RPMI8226 (cell line): Measurements from ENCODE around the gene GPATCH2L.

Experiments
- DNase-seq: peaks from one replicate; pipeline ENCODE4 v3.0.0-alpha.2; 2015

The GPATCH2L gene

GRCh38 chr14:76138119-76138757 lies 13.5 kb upstream of the GPATCH2L start:
- no peak for DNase-seq

DNA sequence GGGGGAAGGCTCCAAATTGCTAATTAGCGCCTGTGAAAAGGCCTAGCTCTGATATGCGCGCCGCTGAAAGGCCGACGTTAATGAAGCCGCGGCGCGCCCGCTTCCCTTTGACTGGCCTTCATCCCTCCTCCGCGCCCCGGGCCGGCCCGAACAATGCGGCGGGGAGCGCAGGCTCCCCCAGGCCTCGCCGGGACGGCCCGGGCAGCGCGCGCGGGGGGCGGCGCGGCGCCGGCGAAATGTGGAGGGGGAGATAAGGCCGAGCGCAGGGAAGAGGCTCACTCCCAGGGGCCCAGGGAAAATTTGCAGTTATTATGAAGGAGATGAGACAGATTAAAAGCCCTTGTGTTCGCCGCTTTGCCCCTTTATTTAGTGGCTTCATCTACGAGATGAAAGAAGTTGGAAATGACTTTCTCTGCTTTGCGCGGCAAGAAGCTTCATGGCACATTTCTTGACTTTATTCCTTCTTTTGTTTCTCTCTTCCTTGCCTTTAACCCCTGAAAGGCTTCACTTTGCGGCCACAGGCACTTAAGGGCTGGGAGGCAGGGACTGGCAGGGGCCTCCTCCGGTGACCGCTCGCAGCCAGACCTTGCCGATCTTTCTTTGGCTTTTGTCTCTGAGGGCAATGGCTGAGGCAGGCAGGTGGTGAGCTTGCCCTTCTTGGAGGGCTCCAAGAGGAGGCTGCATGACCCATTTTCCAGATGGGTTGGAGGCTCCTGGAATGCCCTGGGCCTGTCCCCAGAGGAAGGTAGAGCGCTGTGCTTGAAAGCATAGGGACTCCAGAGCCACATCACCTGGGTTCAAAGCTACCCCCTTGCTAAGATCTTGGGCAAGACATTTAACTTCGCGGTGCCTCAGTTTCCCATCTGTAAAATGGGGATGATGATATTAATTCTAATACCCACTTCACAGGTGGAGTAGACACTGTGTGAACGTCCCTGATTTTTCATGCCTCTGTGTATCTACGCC lies 12.7 kb upstream of the GPATCH2L start:
- DNase-seq, result no peak

- DNase-seq, result no peak
Observed at GRCh38 chr14:76143642-76144041, 8.1 kb upstream of the GPATCH2L start.

- DNase-seq, result no peak
Observed at GRCh38 chr14:76146976-76147375, 4.7 kb upstream of the GPATCH2L start.

- no peak for DNase-seq
Observed at GRCh38 chr14:76149196-76149595, 2.5 kb upstream of the GPATCH2L start.

GRCh38 chr14:76152333-76152681 lies 585 bp downstream of the GPATCH2L start:
- peak; percentile 66 for DNase-seq

DNA sequence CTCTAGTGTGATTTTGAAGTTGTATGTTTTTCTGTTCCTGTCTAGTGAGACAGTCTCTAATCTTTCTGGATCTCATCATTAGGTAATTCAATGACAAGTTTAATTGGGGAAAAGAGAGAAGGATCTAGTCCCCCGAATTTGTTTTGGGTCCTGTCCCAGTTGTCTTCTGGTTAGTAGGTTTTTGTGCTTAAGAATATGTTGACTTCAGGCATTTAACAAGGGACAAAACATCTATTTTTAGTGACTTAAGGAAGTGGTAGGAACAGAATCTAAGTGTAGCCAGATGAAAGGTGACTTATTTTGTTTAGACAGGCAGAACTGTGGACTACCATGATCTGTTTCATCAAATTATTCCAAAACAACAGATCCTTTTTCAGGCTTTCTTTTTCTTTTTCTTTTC lies 2.2 kb downstream of the GPATCH2L start:
- DNase-seq, result no peak

DNA sequence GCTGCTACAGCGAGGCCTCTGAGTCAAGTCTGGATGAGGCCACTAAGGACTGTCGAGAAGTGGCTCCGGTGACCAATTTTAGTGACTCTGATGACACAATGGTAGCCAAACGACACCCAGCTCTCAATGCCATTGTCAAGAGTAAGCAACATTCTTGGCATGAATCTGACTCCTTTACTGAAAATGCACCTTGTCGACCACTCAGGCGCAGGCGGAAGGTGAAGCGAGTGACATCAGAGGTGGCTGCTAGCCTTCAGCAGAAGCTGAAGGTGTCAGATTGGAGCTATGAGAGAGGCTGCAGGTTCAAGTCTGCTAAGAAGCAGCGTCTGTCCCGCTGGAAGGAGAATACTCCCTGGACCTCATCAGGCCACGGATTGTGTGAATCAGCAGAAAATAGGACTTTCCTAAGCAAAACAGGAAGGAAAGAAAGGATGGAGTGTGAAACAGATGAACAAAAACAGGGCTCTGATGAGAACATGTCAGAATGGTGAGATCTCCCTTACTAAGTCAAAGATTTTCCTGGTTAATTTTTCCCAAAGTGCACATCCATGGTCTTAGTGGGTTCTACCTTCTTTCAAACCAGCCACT lies 2.9 kb downstream of the GPATCH2L start:
- no peak for DNase-seq

- no peak for DNase-seq
Observed at GRCh38 chr14:76163668-76164363, 12.1 kb downstream of the GPATCH2L start.

- no peak for DNase-seq
Observed at GRCh38 chr14:76168531-76168930, 16.8 kb downstream of the GPATCH2L start.

DNA sequence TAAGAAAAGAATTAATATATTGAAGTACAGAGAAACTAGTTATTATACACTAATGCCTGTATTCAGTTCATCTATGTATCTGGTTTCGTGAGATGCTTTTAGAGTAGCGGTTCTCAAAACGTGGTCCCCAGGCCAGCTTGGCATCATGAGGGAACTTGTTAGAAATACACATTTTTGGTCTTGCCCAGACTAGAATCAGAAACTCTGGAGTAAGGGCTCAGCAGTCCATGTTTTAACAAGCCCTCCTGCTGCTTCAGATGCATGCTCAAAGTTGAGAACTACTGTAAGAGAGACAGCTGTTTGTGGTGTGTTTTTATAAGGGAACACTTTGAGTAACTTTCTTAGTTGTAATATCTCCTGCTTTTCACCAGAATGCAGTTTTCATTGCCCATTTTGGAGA lies 18.1 kb downstream of the GPATCH2L start:
- DNase-seq, result no peak

GRCh38 chr14:76174982-76175381 lies 23.3 kb downstream of the GPATCH2L start:
- DNase-seq, result no peak

- DNase-seq, result no peak
Observed at GRCh38 chr14:76175942-76176341, 24.2 kb downstream of the GPATCH2L start.

DNA sequence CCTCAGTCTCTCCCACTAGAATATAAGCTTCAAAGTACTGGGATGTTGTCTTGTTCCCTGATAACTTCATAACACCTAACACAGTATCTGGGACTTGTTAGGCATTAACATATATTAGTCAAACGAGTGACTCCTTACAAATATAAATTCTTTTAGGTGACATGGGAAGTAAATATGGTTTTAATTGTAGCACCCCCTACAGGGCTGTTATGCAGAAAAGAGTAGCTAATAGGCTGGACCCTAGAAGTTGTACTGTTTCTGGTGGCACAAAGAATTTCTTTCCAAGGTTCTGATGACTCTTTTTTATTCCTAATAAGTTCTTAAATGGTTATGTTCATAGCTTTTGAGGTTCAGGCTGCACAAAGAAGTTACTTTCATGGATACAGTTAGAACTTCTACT lies 29.8 kb downstream of the GPATCH2L start:
- no peak for DNase-seq

DNA sequence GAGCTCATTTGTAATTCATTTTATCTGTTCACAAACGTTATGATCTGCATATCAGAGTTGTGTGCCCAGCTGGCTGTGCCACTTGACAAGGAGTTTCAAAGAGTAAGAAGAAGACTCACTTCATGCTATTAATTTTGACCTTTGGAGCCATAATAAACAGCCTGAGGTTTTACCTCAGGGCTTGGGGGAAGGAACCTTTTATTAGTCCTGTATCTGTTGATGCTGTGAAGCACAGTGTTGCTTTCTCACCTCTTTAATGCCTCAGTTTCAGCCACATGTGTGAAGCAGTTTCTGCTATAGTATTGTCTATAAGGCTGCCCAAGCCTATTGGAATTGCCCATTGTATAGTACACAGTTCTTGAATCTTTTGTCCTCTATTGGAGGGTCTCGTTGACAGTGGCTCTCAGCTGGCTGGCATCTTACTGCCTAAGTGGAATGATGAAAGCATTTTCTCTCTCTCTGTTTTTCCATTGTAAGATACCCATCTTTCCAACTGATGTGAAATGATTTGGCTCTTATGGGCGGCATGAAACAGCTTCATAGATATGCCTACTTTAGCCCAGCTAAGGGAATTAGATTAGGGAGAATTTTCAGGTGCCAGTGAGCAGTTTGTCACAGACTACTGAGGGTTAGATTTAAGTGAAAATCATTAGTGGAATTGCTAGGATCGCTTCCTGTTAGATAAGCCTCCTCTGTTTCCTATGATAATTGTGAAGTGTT lies 34.7 kb downstream of the GPATCH2L start:
- no peak for DNase-seq

DNA sequence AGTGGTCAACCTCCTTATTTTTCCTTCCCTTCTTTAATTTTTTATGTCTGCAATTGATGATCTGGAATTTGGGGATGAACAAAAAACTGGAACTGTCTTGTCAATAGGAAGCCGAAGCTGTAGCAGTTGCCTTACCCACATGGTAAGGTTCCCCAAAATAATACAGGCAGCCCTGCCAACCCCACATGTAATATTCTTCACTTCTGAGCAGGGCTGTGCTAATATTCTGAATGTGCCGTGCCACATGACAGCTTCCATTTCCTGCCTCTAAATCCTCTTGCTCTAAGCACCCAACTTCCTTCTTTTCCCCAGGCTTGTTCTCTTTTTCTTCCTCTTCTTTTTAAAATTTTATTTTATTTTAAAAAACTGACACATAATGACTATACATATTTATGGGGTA lies 39.6 kb downstream of the GPATCH2L start:
- no peak for DNase-seq

GRCh38 chr14:76193696-76194095 lies 42.0 kb downstream of the GPATCH2L start:
- DNase-seq, result no peak

- DNase-seq, result no peak
Observed at GRCh38 chr14:76194327-76194726, 42.6 kb downstream of the GPATCH2L start.

DNA sequence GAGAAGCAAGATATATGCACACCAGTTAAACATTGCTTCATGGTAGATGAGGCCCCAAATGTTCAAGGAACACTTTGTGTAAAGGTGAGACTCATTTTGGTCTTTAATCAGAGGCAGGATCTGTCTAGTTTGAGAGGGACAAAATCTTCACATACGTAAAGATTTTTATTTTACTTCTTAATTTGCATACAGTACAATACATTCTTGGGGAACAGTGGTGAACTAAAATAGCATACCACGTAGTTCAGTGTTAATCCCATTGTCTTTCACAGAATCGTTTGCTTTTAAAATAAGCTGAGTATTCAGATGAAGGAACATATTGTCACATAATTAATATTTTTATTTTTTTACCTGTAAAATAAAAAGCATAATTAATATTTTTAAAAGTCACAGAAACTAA lies 43.3 kb downstream of the GPATCH2L start:
- no peak for DNase-seq

GRCh38 chr14:76196980-76197695 lies 45.4 kb downstream of the GPATCH2L start:
- DNase-seq, result no peak

- DNase-seq, result no peak
Observed at GRCh38 chr14:76201162-76201561, 49.4 kb downstream of the GPATCH2L start.
